ENCODE results near the gene ZNF184.

The ZNF184 gene

GRCh38 chr6:27478141-27478705 is 5.3 kb upstream of the ZNF184 start:
- no peak overlapping the region for H3K27ac ChIP-seq (ENCODE audit: low read depth, low read length)
- peaks cover 5% of the 10 kb centered on the region; the same call in 1 of the 2 replicates for H3K4me1 ChIP-seq (ENCODE audit: control insufficient read depth, insufficient read depth, low read length)
- H3K9ac ChIP-seq (ENCODE audit: low read length), result peak overlapping the region; percentile 36
- H3K27me3 ChIP-seq (ENCODE audit: control insufficient read depth, insufficient read depth, low read length), result peaks cover 6% of the 10 kb centered on the region; the same call in 1 of the 2 replicates
- peak overlapping the region; percentile 83 for H3K4me3 ChIP-seq (ENCODE audit: low read depth, low read length)
- H3K36me3 ChIP-seq (ENCODE audit: control insufficient read depth, insufficient read depth, low read length), result no peaks in the 10 kb centered on the region
- no peaks in the 10 kb centered on the region for H3K9me3 ChIP-seq (ENCODE audit: control insufficient read depth, insufficient read depth, low read depth, low read length)

GRCh38 chr6:27477318-27478013 is 4.6 kb upstream of the ZNF184 start:
- no peak overlapping the region for H3K27ac ChIP-seq (ENCODE audit: low read depth, low read length)
- H3K9me3 ChIP-seq (ENCODE audit: control insufficient read depth, insufficient read depth, low read depth, low read length), result no peaks in the 10 kb centered on the region
- no peaks in the 10 kb centered on the region for H3K36me3 ChIP-seq (ENCODE audit: control insufficient read depth, insufficient read depth, low read length)
- H3K9ac ChIP-seq (ENCODE audit: low read length), result no peak overlapping the region
- peaks cover 5% of the 10 kb centered on the region; the same call in 1 of the 2 replicates for H3K4me1 ChIP-seq (ENCODE audit: control insufficient read depth, insufficient read depth, low read length)
- peaks cover 6% of the 10 kb centered on the region; the same call in 1 of the 2 replicates for H3K27me3 ChIP-seq (ENCODE audit: control insufficient read depth, insufficient read depth, low read length)
- H3K4me3 ChIP-seq (ENCODE audit: low read depth, low read length), result peak overlapping the region; percentile 83

GRCh38 chr6:27476090-27476489 is 3.2 kb upstream of the ZNF184 start:
- Histone ChIP-seq H3K4me1 (ENCODE audit: control insufficient read depth, insufficient read depth, low read length) (peaks cover 9% of the 10 kb centered on the region), H3K27me3 (ENCODE audit: control insufficient read depth, insufficient read depth, low read length) (peaks cover 6% of the 10 kb centered on the region; the same call in 1 of the 2 replicates), H3K27ac (ENCODE audit: low read depth, low read length) (no peak overlapping the region), H3K36me3 (ENCODE audit: control insufficient read depth, insufficient read depth, low read length) (no peaks in the 10 kb centered on the region), H3K9ac (ENCODE audit: low read length) (no peak overlapping the region), H3K4me3 (ENCODE audit: low read depth, low read length) (no peak overlapping the region), H3K9me3 (ENCODE audit: control insufficient read depth, insufficient read depth, low read depth, low read length) (no peaks in the 10 kb centered on the region)

- H3K27ac ChIP-seq (ENCODE audit: low read depth, low read length), result no peak overlapping the region
- H3K36me3 ChIP-seq (ENCODE audit: control insufficient read depth, insufficient read depth, low read length), result peaks cover 6% of the 10 kb centered on the region; the same call in 1 of the 2 replicates
- H3K9ac ChIP-seq (ENCODE audit: low read length), result no peak overlapping the region
- no peaks in the 10 kb centered on the region for H3K9me3 ChIP-seq (ENCODE audit: control insufficient read depth, insufficient read depth, low read depth, low read length)
- H3K27me3 ChIP-seq (ENCODE audit: control insufficient read depth, insufficient read depth, low read length), result peaks cover 6% of the 10 kb centered on the region; the same call in 1 of the 2 replicates
- H3K4me3 ChIP-seq (ENCODE audit: low read depth, low read length), result 0 out of 2 replicates have a peak overlapping the region, but pooled peaks have one; percentile 3
- H3K4me1 ChIP-seq (ENCODE audit: control insufficient read depth, insufficient read depth, low read length), result peaks cover 11% of the 10 kb centered on the region
Observed at GRCh38 chr6:27474672-27475071, 1.8 kb upstream of the ZNF184 start.

GRCh38 chr6:27474172-27474465 is 1.2 kb upstream of the ZNF184 start:
- Histone ChIP-seq H3K9ac (ENCODE audit: low read length) (no peak overlapping the region), H3K27me3 (ENCODE audit: control insufficient read depth, insufficient read depth, low read length) (peaks cover 6% of the 10 kb centered on the region; the same call in 1 of the 2 replicates), H3K36me3 (ENCODE audit: control insufficient read depth, insufficient read depth, low read length) (peaks cover 8% of the 10 kb centered on the region; the same call in 1 of the 2 replicates), H3K4me1 (ENCODE audit: control insufficient read depth, insufficient read depth, low read length) (peaks cover 11% of the 10 kb centered on the region), H3K27ac (ENCODE audit: low read depth, low read length) (no peak overlapping the region), H3K4me3 (ENCODE audit: low read depth, low read length) (peak overlapping the region; percentile 82; the same call in 1 of the 2 replicates), H3K9me3 (ENCODE audit: control insufficient read depth, insufficient read depth, low read depth, low read length) (no peaks in the 10 kb centered on the region)

- Histone ChIP-seq H3K9ac (ENCODE audit: low read length) (peak overlapping the region; percentile 78), H3K4me1 (ENCODE audit: control insufficient read depth, insufficient read depth, low read length) (peaks cover 9% of the 10 kb centered on the region), H3K9me3 (ENCODE audit: control insufficient read depth, insufficient read depth, low read depth, low read length) (peaks cover 9% of the 10 kb centered on the region; the same call in 1 of the 2 replicates), H3K4me3 (ENCODE audit: low read depth, low read length) (peak overlapping the region; percentile 82), H3K27ac (ENCODE audit: low read depth, low read length) (peak overlapping the region; percentile 58; the same call in 1 of the 2 replicates), H3K27me3 (ENCODE audit: control insufficient read depth, insufficient read depth, low read length) (no peaks in the 10 kb centered on the region; the same call in 1 of the 2 replicates), H3K36me3 (ENCODE audit: control insufficient read depth, insufficient read depth, low read length) (peaks cover 27% of the 10 kb centered on the region)
Observed at GRCh38 chr6:27472182-27472616, 706 bp downstream of the ZNF184 start.

GRCh38 chr6:27471365-27472115 is 1.4 kb downstream of the ZNF184 start:
- peaks cover 11% of the 10 kb centered on the region; the same call in 1 of the 2 replicates for H3K9me3 ChIP-seq (ENCODE audit: control insufficient read depth, insufficient read depth, low read depth, low read length)
- peaks cover 7% of the 10 kb centered on the region for H3K4me1 ChIP-seq (ENCODE audit: control insufficient read depth, insufficient read depth, low read length)
- H3K27me3 ChIP-seq (ENCODE audit: control insufficient read depth, insufficient read depth, low read length), result no peaks in the 10 kb centered on the region
- peaks cover 34% of the 10 kb centered on the region for H3K36me3 ChIP-seq (ENCODE audit: control insufficient read depth, insufficient read depth, low read length)
- H3K9ac ChIP-seq (ENCODE audit: low read length), result no peak overlapping the region
- no peak overlapping the region for H3K27ac ChIP-seq (ENCODE audit: low read depth, low read length)
- peak overlapping the region; percentile 82 for H3K4me3 ChIP-seq (ENCODE audit: low read depth, low read length)

GRCh38 chr6:27470023-27470422 is 2.9 kb downstream of the ZNF184 start:
- Histone ChIP-seq H3K27me3 (ENCODE audit: control insufficient read depth, insufficient read depth, low read length) (no peaks in the 10 kb centered on the region), H3K27ac (ENCODE audit: low read depth, low read length) (no peak overlapping the region), H3K4me1 (ENCODE audit: control insufficient read depth, insufficient read depth, low read length) (peaks cover 7% of the 10 kb centered on the region), H3K4me3 (ENCODE audit: low read depth, low read length) (no peak overlapping the region), H3K9me3 (ENCODE audit: control insufficient read depth, insufficient read depth, low read depth, low read length) (peaks cover 11% of the 10 kb centered on the region; the same call in 1 of the 2 replicates), H3K9ac (ENCODE audit: low read length) (no peak overlapping the region), H3K36me3 (ENCODE audit: control insufficient read depth, insufficient read depth, low read length) (peaks cover 44% of the 10 kb centered on the region)

GRCh38 chr6:27468334-27468733 is 4.6 kb downstream of the ZNF184 start:
- Histone ChIP-seq H3K27ac (ENCODE audit: low read depth, low read length) (no peak overlapping the region), H3K27me3 (ENCODE audit: control insufficient read depth, insufficient read depth, low read length) (no peaks in the 10 kb centered on the region), H3K9me3 (ENCODE audit: control insufficient read depth, insufficient read depth, low read depth, low read length) (peaks cover 19% of the 10 kb centered on the region; the same call in 1 of the 2 replicates), H3K4me1 (ENCODE audit: control insufficient read depth, insufficient read depth, low read length) (peaks cover 7% of the 10 kb centered on the region), H3K9ac (ENCODE audit: low read length) (no peak overlapping the region), H3K36me3 (ENCODE audit: control insufficient read depth, insufficient read depth, low read length) (peaks cover 47% of the 10 kb centered on the region), H3K4me3 (ENCODE audit: low read depth, low read length) (no peak overlapping the region)

GRCh38 chr6:27452496-27452897 is 20.4 kb downstream of the ZNF184 start:
- H3K4me3 ChIP-seq (ENCODE audit: low read depth, low read length), result no peak overlapping the region
- H3K4me1 ChIP-seq (ENCODE audit: control insufficient read depth, insufficient read depth, low read length), result no peaks in the 10 kb centered on the region
- peaks cover 93% of the 10 kb centered on the region for H3K9me3 ChIP-seq (ENCODE audit: control insufficient read depth, insufficient read depth, low read depth, low read length)
- no peak overlapping the region for H3K9ac ChIP-seq (ENCODE audit: low read length)
- no peaks in the 10 kb centered on the region for H3K27me3 ChIP-seq (ENCODE audit: control insufficient read depth, insufficient read depth, low read length)
- H3K27ac ChIP-seq (ENCODE audit: low read depth, low read length), result no peak overlapping the region
- peaks cover 78% of the 10 kb centered on the region for H3K36me3 ChIP-seq (ENCODE audit: control insufficient read depth, insufficient read depth, low read length)
